Ramos (cell line): ENCODE results near the gene ZG16B.

Experiments
- in situ Hi-C: fragments of 300-500 bp; cut with MboI; formaldehyde crosslinking; loops from one replicate; pipeline ENCODE4 v1.14.3; 2022; ENCODE audit warnings: low sequenced_read_pairs; ENCODE audit not compliant: unreplicated experiment

ZG16B gene

GRCh38 chr16:2803545-2804195, 26.4 kb upstream of the ZG16B start:
- in situ Hi-C loops: no loop called here

GRCh38 chr16:2804728-2805127, 25.4 kb upstream of the ZG16B start:
- in situ Hi-C loops: no loop called here

GRCh38 chr16:2806286-2806685, 23.8 kb upstream of the ZG16B start:
- in situ Hi-C loops: no loop called here

GRCh38 chr16:2808181-2808580, 21.9 kb upstream of the ZG16B start:
- in situ Hi-C loops: no loop called here

- in situ Hi-C loops: no loop called here
These were observed 20.8 kb upstream of the ZG16B start for GRCh38 chr16:2809149-2809760.

- in situ Hi-C loops: no loop called here
These were observed 19.5 kb upstream of the ZG16B start for GRCh38 chr16:2810651-2811050.

- in situ Hi-C loops: no loop called here
These were observed 18.2 kb upstream of the ZG16B start for GRCh38 chr16:2811703-2812471.

- in situ Hi-C loops: no loop called here
These were observed 16.3 kb upstream of the ZG16B start for GRCh38 chr16:2813771-2814221.

GRCh38 chr16:2814551-2815298, 15.4 kb upstream of the ZG16B start:
- in situ Hi-C loops: no loop called here

GRCh38 chr16:2815299-2815771, 14.8 kb upstream of the ZG16B start:
- in situ Hi-C loops: no loop called here

GRCh38 chr16:2816751-2817339, 13.3 kb upstream of the ZG16B start, which contains the start of gene PRSS21:
TSS of gene PRSS21 (plus strand) at chr16:2817237. CDS start at chr16:2817269, 32 bp downstream.
- in situ Hi-C loops: no loop called here

- in situ Hi-C loops: no loop called here
These were observed 12.5 kb upstream of the ZG16B start for GRCh38 chr16:2817340-2818271.

GRCh38 chr16:2818272-2818876, 11.7 kb upstream of the ZG16B start:
- in situ Hi-C loops: no loop called here

- in situ Hi-C loops: no loop called here
These were observed 10.7 kb upstream of the ZG16B start for GRCh38 chr16:2819179-2819938.

GRCh38 chr16:2819939-2820835, 9.9 kb upstream of the ZG16B start:
- in situ Hi-C loops: no loop called here

- in situ Hi-C loops: no loop called here
These were observed 9.1 kb upstream of the ZG16B start for GRCh38 chr16:2820836-2821486.
